ENCODE measurements around the gene MYO18B. TPM values are rescaled to one million over a fixed set of nuclear protein-coding genes. Genes with fewer than 3 reads are reported as not detected.

The MYO18B gene
- total and polyA plus RNA-seq, 2 of the 8 experiments (the other 6 are each of a cell fraction or from before 2014, with no cell fraction given) = 0.62 to 0.78 TPM

DNA sequence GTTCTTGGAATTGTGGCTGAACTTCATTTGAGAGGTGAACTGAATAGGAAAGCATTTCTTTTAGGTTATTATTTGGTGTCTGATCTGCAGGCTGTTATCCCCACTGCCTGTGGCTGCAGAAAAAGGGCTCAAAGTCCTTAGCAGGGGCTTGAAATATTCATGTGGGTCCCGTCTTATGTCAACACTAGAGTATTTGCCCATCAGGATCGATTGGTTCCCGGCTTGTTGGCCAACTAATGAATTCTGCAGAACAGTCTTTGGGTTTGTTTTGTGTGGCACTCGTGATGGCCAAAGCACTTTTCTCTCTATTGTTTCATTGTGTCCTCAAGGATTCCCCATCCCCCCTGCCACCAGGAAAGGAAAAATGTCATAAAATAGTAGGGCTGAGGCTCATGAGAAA lies 211.9 kb downstream of the MYO18B start:
- CTCF ChIA-PET (ENCODE audit: partially characterized antibody) = no interaction called here
- Histone ChIP-seq H3K18ac (ENCODE audit: extremely low read depth, low read length) (no peak overlapping the region), H2AK5ac (ENCODE audit: low read depth, low read length) (no peak overlapping the region), H3K36me3 (ENCODE audit: control insufficient read depth in 2 of 4, insufficient read depth in 4 of 4, low read length in 3 of 4) (no peaks in the 10 kb centered on the region), H3K4me1 (replicated peaks in 1 of 4; ENCODE audit: control insufficient read depth in 3 of 4, insufficient read depth in 4 of 4, low read length in 3 of 4) (no peaks in the 10 kb centered on the region), H3K9ac (replicated peaks in 1 of 4; ENCODE audit: extremely low read depth in 1 of 4, low read depth in 3 of 4, low read length in 3 of 4) (no peak overlapping the region), H3K79me1 (ENCODE audit: low read depth, low read length) (no peaks in the 10 kb centered on the region), H2BK20ac (ENCODE audit: low read length) (no peak overlapping the region), H3K23me2 (ENCODE audit: low read depth, low read length) (no peaks in the 10 kb centered on the region), H4K5ac (ENCODE audit: insufficient read length, low read depth, low read length) (no peak overlapping the region), H2BK120ac (replicated peaks; ENCODE audit: low read depth, low read length) (no peak overlapping the region), H3K4me2 (ENCODE audit: insufficient read depth in 1 of 2, low read depth in 2 of 2, low read length in 2 of 2) (no peak overlapping the region), H3K23ac (ENCODE audit: insufficient read length) (no peak overlapping the region), H2BK15ac (ENCODE audit: low read length) (no peak overlapping the region), H4K8ac (ENCODE audit: extremely low read depth, insufficient read depth, low read length) (no peak overlapping the region), H4K20me1 (replicated peaks in 1 of 2; ENCODE audit: control insufficient read depth in 1 of 2, insufficient read depth in 2 of 2, low read length in 2 of 2) (no peaks in the 10 kb centered on the region), H2BK5ac (ENCODE audit: low read depth, low read length) (no peak overlapping the region), H2BK12ac (ENCODE audit: low read depth, low read length) (no peak overlapping the region), H4K91ac (replicated peaks; ENCODE audit: insufficient read length, low read length) (no peak overlapping the region), H3K14ac (ENCODE audit: insufficient read length) (no peak overlapping the region), H3K56ac (replicated peaks; ENCODE audit: insufficient read length, low read depth, low read length) (no peak overlapping the region), H3K4ac (replicated peaks; ENCODE audit: insufficient read length, low read depth, low read length) (no peak overlapping the region), H3K4me3 (ENCODE audit: extremely low read depth in 1 of 4, insufficient read depth in 2 of 4, low read depth in 3 of 4, low read length in 4 of 4) (no peak overlapping the region), H3K27me3 (replicated peaks in 1 of 4; ENCODE audit: control insufficient read depth in 3 of 4, extremely low read depth in 1 of 4, insufficient read depth in 3 of 4, low read length in 3 of 4) (no peaks in the 10 kb centered on the region), H3K9me3 (ENCODE audit: insufficient read depth in 2 of 2, low read depth in 1 of 2, low read length in 1 of 2) (no peaks in the 10 kb centered on the region), H3K27ac (ENCODE audit: low read depth, low read length) (no peak overlapping the region), H2AFZ (ENCODE audit: low read length) (no peak overlapping the region), H3K79me2 (ENCODE audit: control insufficient read depth in 1 of 2, insufficient read depth in 2 of 2, low read length in 2 of 2) (no peaks in the 10 kb centered on the region)
- FAIRE-seq (no peak), DNase-seq (ENCODE audit: low read depth in 1 of 2, low spot score in 2 of 2) (no peak)
- WGBS, 2 experiments (ENCODE audit: extremely low coverage in 1 of 2, insufficient coverage in 1 of 2, insufficient read length in 1 of 2, insufficient replicate concordance in 2 of 2, low coverage in 1 of 2, low lambda C conversion rate in 2 of 2, missing lambda C conversion rate in 1 of 2) = 91% methylated on average over 4 of the region's 4 CpGs; no CpG with 5 or more reads in 1 of the 2 experiments
- POLR2A ChIA-PET (ENCODE audit: partially characterized antibody) = no interaction called here
- TF ChIP-seq JUN (IDR thresholded peaks at IDR 0.05; ENCODE audit: low read depth, low read length) (no peak), POU5F1 (IDR thresholded peaks at IDR 0.05; ENCODE audit: low read depth, low read length) (no peak), TEAD4 (IDR thresholded peaks at IDR 0.05; ENCODE audit: low read depth, low read length) (no peak), FOSL1 (IDR thresholded peaks at IDR 0.05; ENCODE audit: insufficient read depth, low read depth, low read length) (no peak), E2F6 (IDR thresholded peaks at IDR 0.05) (no peak)
